Effector memory CD4-positive, alpha-beta T cell (primary cell): ENCODE measurements around the gene PLA2G4F.

ENCODE experiments used
- DNase-seq, 3 donors: peaks; one replicate each; pipeline ENCODE4 v3.0.0-alpha.2; 2020
- H3K27ac ChIP-seq: 2 replicates; pipeline ENCODE4 v1.7.0; 2013; ENCODE audit warnings: mild to moderate bottlenecking, low read length, moderate library complexity; ENCODE audit not compliant: insufficient read depth, poor library complexity, severe bottlenecking
- H3K27me3 ChIP-seq: replicated peaks from 2 replicates; pipeline ENCODE4 v1.7.0; 2013; ENCODE audit warnings: mild to moderate bottlenecking, low read length; ENCODE audit not compliant: insufficient read depth, control insufficient read depth, poor library complexity, severe bottlenecking
- H3K36me3 ChIP-seq: 2 replicates; pipeline ENCODE4 v1.7.0; 2013; ENCODE audit warnings: mild to moderate bottlenecking, low read length, moderate library complexity; ENCODE audit not compliant: control insufficient read depth, insufficient read depth
- H3K4me1 ChIP-seq: 2 replicates; pipeline ENCODE4 v1.7.0; 2013; ENCODE audit warnings: low read length, mild to moderate bottlenecking; ENCODE audit not compliant: control insufficient read depth, insufficient read depth, poor library complexity, severe bottlenecking
- H3K4me3 ChIP-seq: 2 replicates; pipeline ENCODE4 v1.7.0; 2013; ENCODE audit warnings: low read length, low read depth, mild to moderate bottlenecking; ENCODE audit not compliant: insufficient read depth, poor library complexity, severe bottlenecking
- H3K9me3 ChIP-seq: 2 replicates; pipeline ENCODE4 v1.7.0; 2013; ENCODE audit warnings: mild to moderate bottlenecking, low read length, moderate library complexity; ENCODE audit not compliant: control insufficient read depth

The PLA2G4F gene

GRCh38 chr15:42134617-42135245, 21.7 kb downstream of the PLA2G4F start:
- Histone ChIP-seq H3K27ac (no peak overlapping the region), H3K27me3 (no peaks in the 10 kb centered on the region), H3K36me3 (no peaks in the 10 kb centered on the region), H3K4me3 (no peak overlapping the region), H3K4me1 (no peaks in the 10 kb centered on the region), H3K9me3 (no peaks in the 10 kb centered on the region)
- DNase-seq = no peak

GRCh38 chr15:42133886-42134502, 22.4 kb downstream of the PLA2G4F start:
- Histone ChIP-seq H3K9me3 (no peaks in the 10 kb centered on the region), H3K4me1 (no peaks in the 10 kb centered on the region), H3K36me3 (no peaks in the 10 kb centered on the region), H3K4me3 (no peak overlapping the region), H3K27ac (no peak overlapping the region), H3K27me3 (no peaks in the 10 kb centered on the region)
- peak in 2 of 3 donors; percentile 4 to 8 for DNase-seq

DNA sequence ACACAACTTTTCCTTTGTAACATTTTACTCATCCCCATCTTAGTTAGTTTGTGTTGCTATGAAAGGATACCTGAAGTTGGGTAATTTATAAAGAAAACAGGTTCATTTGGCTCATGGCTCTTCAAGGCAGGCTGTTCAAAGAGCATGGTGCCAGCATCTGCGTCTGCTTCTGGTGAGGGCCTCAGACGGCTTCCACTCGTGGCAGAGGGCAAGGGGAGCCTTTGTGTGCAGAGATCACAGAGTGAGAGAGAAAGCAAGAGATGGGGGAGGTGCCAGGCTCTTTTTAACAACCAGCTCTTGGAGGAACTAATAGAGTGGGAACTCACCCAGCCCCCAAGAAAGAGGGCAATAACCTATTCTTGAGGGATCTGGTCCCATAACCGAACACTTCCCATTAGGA, 23.1 kb downstream of the PLA2G4F start:
- Histone ChIP-seq H3K36me3 (no peaks in the 10 kb centered on the region), H3K4me3 (no peak overlapping the region), H3K27ac (no peak overlapping the region), H3K27me3 (no peaks in the 10 kb centered on the region), H3K9me3 (no peaks in the 10 kb centered on the region), H3K4me1 (no peaks in the 10 kb centered on the region)
- no peak for DNase-seq

DNA sequence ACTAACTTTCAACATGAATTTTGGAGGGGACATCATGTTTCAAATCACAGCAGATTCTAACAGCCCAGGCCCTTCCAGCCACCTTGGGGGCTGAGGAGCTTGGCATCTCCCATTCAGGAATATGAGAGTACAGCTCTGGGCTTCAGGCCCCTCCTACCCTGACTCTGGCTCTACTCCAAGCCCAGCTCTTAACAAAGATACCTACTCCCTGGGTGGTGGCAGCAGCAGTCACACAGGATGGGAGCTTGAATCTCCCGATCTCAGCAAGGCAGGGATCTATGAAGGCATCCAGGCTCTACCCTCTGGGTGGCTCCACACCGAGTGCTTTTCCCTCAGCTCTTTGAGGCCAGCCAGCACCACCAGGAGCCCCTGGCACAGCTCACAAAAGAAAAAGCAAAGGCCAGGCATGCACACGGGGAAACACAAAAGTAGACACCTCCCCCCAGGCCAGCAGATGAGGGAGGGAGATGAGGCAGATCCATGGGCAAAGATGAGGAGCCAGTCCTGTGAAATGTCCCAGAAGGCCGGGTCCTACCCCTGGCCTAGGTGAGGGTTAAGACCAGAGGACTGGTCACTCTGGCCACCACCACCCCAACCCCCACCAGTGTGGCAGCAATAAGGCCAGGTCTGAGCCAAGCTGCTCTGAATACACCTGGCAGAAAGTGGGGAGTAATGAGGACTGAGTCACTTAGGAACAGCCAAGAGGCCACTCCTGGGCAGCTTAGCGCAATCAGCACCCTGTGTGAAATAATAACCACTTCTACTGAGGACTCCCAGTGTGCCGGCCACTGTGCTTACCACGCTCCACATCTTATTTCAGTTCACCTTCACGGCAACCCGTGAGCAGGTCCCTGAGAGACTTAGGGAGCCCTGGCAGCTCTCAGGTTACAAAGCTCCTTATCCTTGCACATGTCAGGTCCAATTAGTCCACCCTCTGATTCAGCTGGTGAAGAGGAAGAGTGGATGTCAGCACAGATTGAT, 24.3 kb downstream of the PLA2G4F start:
- Histone ChIP-seq H3K9me3 (no peaks in the 10 kb centered on the region), H3K4me1 (no peaks in the 10 kb centered on the region), H3K27me3 (no peaks in the 10 kb centered on the region), H3K36me3 (no peaks in the 10 kb centered on the region), H3K4me3 (no peak overlapping the region), H3K27ac (no peak overlapping the region)
- DNase-seq = no peak

- H3K27me3 ChIP-seq = no peaks in the 10 kb centered on the region
- H3K4me3 ChIP-seq = no peak overlapping the region
- no peaks in the 10 kb centered on the region for H3K9me3 ChIP-seq
- no peaks in the 10 kb centered on the region for H3K36me3 ChIP-seq
- H3K4me1 ChIP-seq = no peaks in the 10 kb centered on the region
- no peak for DNase-seq
- H3K27ac ChIP-seq = no peak overlapping the region
These were observed 25.4 kb downstream of the PLA2G4F start for GRCh38 chr15:42131006-42131405.

- Histone ChIP-seq H3K4me1 (no peaks in the 10 kb centered on the region), H3K36me3 (no peaks in the 10 kb centered on the region), H3K9me3 (no peaks in the 10 kb centered on the region), H3K27ac (no peak overlapping the region), H3K27me3 (no peaks in the 10 kb centered on the region), H3K4me3 (no peak overlapping the region)
- DNase-seq = no peak
These were observed 26.0 kb downstream of the PLA2G4F start for GRCh38 chr15:42130246-42130986.

GRCh38 chr15:42129364-42129763, 27.1 kb downstream of the PLA2G4F start:
- H3K9me3 ChIP-seq = no peaks in the 10 kb centered on the region
- no peak overlapping the region for H3K27ac ChIP-seq
- H3K4me3 ChIP-seq = no peak overlapping the region
- no peak for DNase-seq
- H3K4me1 ChIP-seq = no peaks in the 10 kb centered on the region
- H3K27me3 ChIP-seq = no peaks in the 10 kb centered on the region
- no peaks in the 10 kb centered on the region for H3K36me3 ChIP-seq

DNA sequence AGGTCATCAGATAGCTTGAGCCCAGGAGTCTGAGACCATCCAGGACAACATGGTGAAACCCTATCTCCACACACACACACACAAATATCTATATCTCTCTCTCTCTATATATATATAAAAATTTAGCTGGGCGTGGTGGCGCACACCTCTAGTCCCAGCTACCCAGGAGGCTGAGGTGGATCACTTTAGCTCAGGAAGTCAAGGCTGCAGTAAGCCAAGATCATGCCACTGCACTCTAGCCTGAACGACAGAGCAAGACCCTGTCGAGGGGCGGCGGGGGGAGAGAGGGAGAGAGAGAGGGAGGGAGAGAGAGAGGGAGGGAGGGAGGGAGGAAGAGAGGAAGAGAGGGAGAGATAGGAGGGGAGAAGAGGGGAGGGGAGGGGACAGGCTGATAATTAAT, 28.0 kb downstream of the PLA2G4F start:
- no peak for DNase-seq
- no peaks in the 10 kb centered on the region for H3K9me3 ChIP-seq
- H3K4me3 ChIP-seq = no peak overlapping the region
- no peaks in the 10 kb centered on the region for H3K4me1 ChIP-seq
- no peaks in the 10 kb centered on the region for H3K36me3 ChIP-seq
- H3K27me3 ChIP-seq = no peaks in the 10 kb centered on the region
- no peak overlapping the region for H3K27ac ChIP-seq

DNA sequence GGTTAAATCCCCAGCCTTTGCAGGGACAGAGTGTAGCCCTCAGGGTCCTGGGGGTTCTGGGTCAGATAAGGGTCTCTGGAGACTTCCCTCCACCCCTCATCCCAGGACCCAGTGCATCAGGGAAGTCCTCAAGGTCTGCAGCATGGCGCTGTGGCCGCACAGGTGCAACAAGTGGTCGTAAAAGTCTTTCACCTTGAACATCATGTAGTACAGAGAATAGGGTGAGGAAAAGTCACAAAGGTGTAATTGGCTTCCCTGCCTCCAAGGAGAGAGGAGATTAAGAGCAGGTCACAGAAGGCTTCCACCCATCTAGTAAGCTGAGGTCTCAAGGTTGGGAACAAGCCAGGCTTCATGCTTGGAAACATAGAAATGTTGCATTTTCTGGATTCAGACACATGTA, 32.9 kb downstream of the PLA2G4F start:
- no peaks in the 10 kb centered on the region for H3K36me3 ChIP-seq
- H3K27ac ChIP-seq = no peak overlapping the region
- H3K4me3 ChIP-seq = no peak overlapping the region
- DNase-seq = no peak
- no peaks in the 10 kb centered on the region for H3K27me3 ChIP-seq
- no peaks in the 10 kb centered on the region for H3K4me1 ChIP-seq
- H3K9me3 ChIP-seq = no peaks in the 10 kb centered on the region
